ENCODE data around the gene SCD. TPM values are rescaled to one million over a fixed set of nuclear protein-coding genes. Genes with fewer than 3 reads are reported as not detected.
"Not testable (repeated sequence)": the region's sequence is repeated elsewhere in the genome, so short reads cannot be mapped to it uniquely, and the experiment has no call there.

SCD gene
- 60.3 and 88.5 TPM in 2 replicates for total RNA-seq (2014; rRNA removed)
- polyA plus RNA-seq (2012) = 37.8 TPM

- DNase-seq (ENCODE audit: low read depth) = peak; percentile 89
Measured at GRCh38 chr10:100346765-100347567, at the start of gene SCD. Gene SCD (plus strand): TSS chr10:100347233. CDS start chr10:100347505, 272 bp downstream.

GRCh38 chr10:100297242-100297641 lies 49.8 kb upstream of the SCD start:
- no peak for DNase-seq (ENCODE audit: low read depth)

- DNase-seq (ENCODE audit: low read depth) = not testable (repeated sequence)
Measured at GRCh38 chr10:100301123-100301522, 45.9 kb upstream of the SCD start.

GRCh38 chr10:100303724-100304319 lies 43.2 kb upstream of the SCD start:
- DNase-seq (ENCODE audit: low read depth) = no peak

GRCh38 chr10:100304414-100304813 lies 42.6 kb upstream of the SCD start:
- DNase-seq (ENCODE audit: low read depth) = no peak

GRCh38 chr10:100306861-100307260 lies 40.2 kb upstream of the SCD start:
- DNase-seq (ENCODE audit: low read depth) = no peak

- peak; percentile 35 for DNase-seq (ENCODE audit: low read depth)
Measured at GRCh38 chr10:100307684-100308083, 39.3 kb upstream of the SCD start.

GRCh38 chr10:100311298-100311697 lies 35.7 kb upstream of the SCD start:
- no peak for DNase-seq (ENCODE audit: low read depth)

- DNase-seq (ENCODE audit: low read depth) = no peak
Measured at GRCh38 chr10:100315615-100316014, 31.4 kb upstream of the SCD start.

- no peak for DNase-seq (ENCODE audit: low read depth)
Measured at GRCh38 chr10:100318207-100318606, 28.8 kb upstream of the SCD start.

GRCh38 chr10:100319707-100320402 lies 27.2 kb upstream of the SCD start:
- DNase-seq (ENCODE audit: low read depth) = no peak

- no peak for DNase-seq (ENCODE audit: low read depth)
Measured at GRCh38 chr10:100325158-100325557, 21.9 kb upstream of the SCD start.

GRCh38 chr10:100327007-100327717 lies 19.9 kb upstream of the SCD start:
- DNase-seq (ENCODE audit: low read depth) = no peak

GRCh38 chr10:100327718-100328009 lies 19.4 kb upstream of the SCD start:
- DNase-seq (ENCODE audit: low read depth) = no peak

GRCh38 chr10:100328198-100328597 lies 18.8 kb upstream of the SCD start:
- DNase-seq (ENCODE audit: low read depth) = no peak

GRCh38 chr10:100330079-100330478 lies 17.0 kb upstream of the SCD start, which contains the start of gene PKD2L1:
Gene PKD2L1 (minus strand): TSS chr10:100330228. CDS start chr10:100330103, 125 bp downstream.
- DNase-seq (ENCODE audit: low read depth) = no peak

GRCh38 chr10:100333106-100333505 lies 13.9 kb upstream of the SCD start:
- DNase-seq (ENCODE audit: low read depth) = no peak

- no peak for DNase-seq (ENCODE audit: low read depth)
Measured at GRCh38 chr10:100333661-100334440, 13.2 kb upstream of the SCD start.

GRCh38 chr10:100334762-100335161 lies 12.3 kb upstream of the SCD start:
- DNase-seq (ENCODE audit: low read depth) = no peak

- peak; percentile 50 for DNase-seq (ENCODE audit: low read depth)
Measured at GRCh38 chr10:100338434-100339036, 8.5 kb upstream of the SCD start.

GRCh38 chr10:100339236-100339635 lies 7.8 kb upstream of the SCD start:
- no peak for DNase-seq (ENCODE audit: low read depth)
